ENCODE results near the gene FAAP20. TPM values are rescaled to one million over a fixed set of nuclear protein-coding genes. Genes with fewer than 3 reads are reported as not detected.

The FAAP20 gene
- total and polyA plus RNA-seq, 9 of the 15 experiments (the other 6 are each of a cell fraction or from before 2014, with no cell fraction given) = 0.58 to 143 (median 9.9) TPM

GRCh38 chr1:2180297-2181245 is 14.0 kb downstream of the FAAP20 start (continued):
- TF ChIP-seq REST (IDR thresholded peaks at IDR 0.05; ENCODE audit: borderline replicate concordance) (peak; percentile 47; the same call in 1 of the 2 replicates), REST (CRISPR knock-in tag; IDR thresholded peaks at IDR 0.05; ENCODE audit: low read depth) (no peak), ATF3 (IDR thresholded peaks at IDR 0.05) (peak; percentile 100), ATF3 (CRISPR knock-in tag; conservative IDR thresholded peaks at IDR 0.05) (peak; percentile 100), ZNF134 (CRISPR knock-in tag; conservative IDR thresholded peaks at IDR 0.05) (no peak), SMARCA5 (IDR thresholded peaks at IDR 0.05) (peak; percentile 93), TAF7 (tag; IDR thresholded peaks at IDR 0.05) (peak; percentile 56; the same call in 1 of the 2 replicates), ILK (tag; IDR thresholded peaks at IDR 0.05; ENCODE audit: borderline replicate concordance, low read depth) (no peak), SP1 (CRISPR knock-in tag; IDR thresholded peaks at IDR 0.05) (peak; percentile 90), PCBP2 (IDR thresholded peaks at IDR 0.05; ENCODE audit: low read depth, low read length, poor library complexity, severe bottlenecking) (no peak), ZNF316 (IDR thresholded peaks at IDR 0.05) (peak; percentile 83), ZNF121 (CRISPR knock-in tag; conservative IDR thresholded peaks at IDR 0.05) (no peak), ZC3H4 (CRISPR knock-in tag; IDR thresholded peaks at IDR 0.05; ENCODE audit: borderline replicate concordance) (peak; percentile 79; the same call in 1 of the 2 replicates), RUNX1 (IDR thresholded peaks at IDR 0.05; ENCODE audit: low read depth) (no peak), ZNF77 (CRISPR knock-in tag; IDR thresholded peaks at IDR 0.05) (no peak), MEF2D (tag; conservative IDR thresholded peaks at IDR 0.05; ENCODE audit: low read depth) (peak; percentile 72), SMAD1 (IDR thresholded peaks at IDR 0.05; ENCODE audit: low read depth, low read length, partially characterized antibody) (peak; percentile 38), EGR1 (conservative IDR thresholded peaks at IDR 0.05) (peak; percentile 97), ZKSCAN8 (CRISPR knock-in tag; IDR thresholded peaks at IDR 0.05) (no peak), ELF2 (CRISPR knock-in tag; IDR thresholded peaks at IDR 0.05) (no peak)
